BLaER1 (cell line): ENCODE results near the gene NEK5.
"Not testable (repeated sequence)": the region's sequence is repeated elsewhere in the genome, so short reads cannot be mapped to it uniquely, and the experiment has no call there.

Source experiments
- H3K27ac ChIP-seq: shearing (Covaris generic); formaldehyde crosslinking; 2 replicates; pipeline ENCODE4 v1.8.1; 2022
- H3K27me3 ChIP-seq: shearing (Covaris generic); formaldehyde crosslinking; 2 replicates; pipeline ENCODE4 v1.8.1; 2022
- H3K36me3 ChIP-seq: shearing (Covaris generic); formaldehyde crosslinking; 2 replicates; pipeline ENCODE4 v1.8.1; 2022
- H3K4me1 ChIP-seq: shearing (Covaris generic); formaldehyde crosslinking; 2 replicates; pipeline ENCODE4 v1.8.1; 2022
- H3K4me2 ChIP-seq: shearing (Covaris generic); formaldehyde crosslinking; 2 replicates; pipeline ENCODE4 v1.8.1; 2022
- H3K4me3 ChIP-seq: shearing (Covaris generic); formaldehyde crosslinking; 2 replicates; pipeline ENCODE4 v1.8.1; 2022
- H3K9ac ChIP-seq: shearing (Covaris generic); formaldehyde crosslinking; 2 replicates; pipeline ENCODE4 v1.8.1; 2022
- H3K9me3 ChIP-seq: shearing (Covaris generic); formaldehyde crosslinking; 2 replicates; pipeline ENCODE4 v1.8.1; 2022
- H4K20me1 ChIP-seq: shearing (Covaris generic); formaldehyde crosslinking; 2 replicates; pipeline ENCODE4 v1.8.1; 2022
- Cebpa-rat ChIP-seq: shearing (Covaris generic); IDR thresholded peaks from 2 replicates; pipeline ENCODE4 v1.8.1; 2022

NEK5 gene

GRCh38 chr13:52128714-52129700 is at the start of gene NEK5:
TSS of gene NEK5 (minus strand) at chr13:52129073. CDS start at chr13:52127482, 1,591 bp downstream.
- H3K4me2 ChIP-seq, result peak within 1 kb of the TSS; percentile 98
- peaks cover 24% of the 10 kb centered on the region for H3K27me3 ChIP-seq
- H3K4me1 ChIP-seq, result peaks cover 16% of the 10 kb centered on the region
- H3K36me3 ChIP-seq, result no peaks in the 10 kb centered on the region
- H4K20me1 ChIP-seq, result no peaks in the 10 kb centered on the region
- no peaks in the 10 kb centered on the region for H3K9me3 ChIP-seq
- no peak for TF ChIP-seq Cebpa-rat
- H3K27ac ChIP-seq, result no peak within 1 kb of the TSS
- peak within 1 kb of the TSS; percentile 72 for H3K4me3 ChIP-seq
- peak within 1 kb of the TSS; percentile 42; the same call in 1 of the 2 replicates for H3K9ac ChIP-seq

GRCh38 chr13:52177276-52177675 is 48.4 kb upstream of the NEK5 start:
- no peak for TF ChIP-seq Cebpa-rat

GRCh38 chr13:52173970-52174369 is 45.1 kb upstream of the NEK5 start:
- not testable (repeated sequence) for H3K27me3 ChIP-seq, H3K27ac ChIP-seq, H3K4me3 ChIP-seq, H4K20me1 ChIP-seq, H3K9ac ChIP-seq, H3K9me3 ChIP-seq
- Histone ChIP-seq H3K36me3 (peaks cover 73% of the 10 kb centered on the region), H3K4me1 (peaks cover 19% of the 10 kb centered on the region), H3K4me2 (peak overlapping the region; percentile 40)

More at GRCh38 chr13:52177276-52177675, 48.4 kb upstream of the NEK5 start:
- H3K9me3 ChIP-seq, result no peaks in the 10 kb centered on the region
- H3K27me3 ChIP-seq, result no peaks in the 10 kb centered on the region
- no peak overlapping the region for H3K9ac ChIP-seq
- peaks cover 19% of the 10 kb centered on the region for H3K4me1 ChIP-seq
- H3K4me3 ChIP-seq, result no peak overlapping the region
- H4K20me1 ChIP-seq, result no peaks in the 10 kb centered on the region
- H3K4me2 ChIP-seq, result no peak overlapping the region
- H3K36me3 ChIP-seq, result peaks cover 63% of the 10 kb centered on the region
- no peak overlapping the region for H3K27ac ChIP-seq

- Histone ChIP-seq H3K4me2 (peak overlapping the region; percentile 40), H3K4me3 (no peak overlapping the region), H3K27me3 (no peaks in the 10 kb centered on the region), H3K36me3 (peaks cover 78% of the 10 kb centered on the region), H3K4me1 (peaks cover 19% of the 10 kb centered on the region), H3K9me3 (no peaks in the 10 kb centered on the region), H3K27ac (no peak overlapping the region), H3K9ac (no peak overlapping the region), H4K20me1 (no peaks in the 10 kb centered on the region)
- no peak for TF ChIP-seq Cebpa-rat
Observed at GRCh38 chr13:52173373-52173772, 44.5 kb upstream of the NEK5 start.

- H3K36me3 ChIP-seq, result peaks cover 77% of the 10 kb centered on the region
- H3K27me3 ChIP-seq, H3K27ac ChIP-seq, H3K4me2 ChIP-seq, H3K9ac ChIP-seq, H3K9me3 ChIP-seq, H4K20me1 ChIP-seq, H3K4me3 ChIP-seq: not testable (repeated sequence)
- H3K4me1 ChIP-seq, result peaks cover 19% of the 10 kb centered on the region
Observed at GRCh38 chr13:52171686-52172085, 42.8 kb upstream of the NEK5 start.

GRCh38 chr13:52170828-52171391 is 42.0 kb upstream of the NEK5 start:
- H3K4me2 ChIP-seq, H3K27me3 ChIP-seq, H3K9ac ChIP-seq, H3K27ac ChIP-seq, H3K9me3 ChIP-seq, H3K4me3 ChIP-seq, H4K20me1 ChIP-seq: not testable (repeated sequence)
- peaks cover 81% of the 10 kb centered on the region for H3K36me3 ChIP-seq
- H3K4me1 ChIP-seq, result peaks cover 19% of the 10 kb centered on the region

- no peak overlapping the region for H3K27ac ChIP-seq
- no peak for TF ChIP-seq Cebpa-rat
- no peak overlapping the region for H3K9ac ChIP-seq
- H3K36me3 ChIP-seq, result peaks cover 77% of the 10 kb centered on the region
- no peaks in the 10 kb centered on the region for H3K9me3 ChIP-seq
- no peak overlapping the region for H3K4me2 ChIP-seq
- H3K4me1 ChIP-seq, result peaks cover 18% of the 10 kb centered on the region
- H3K4me3 ChIP-seq, result no peak overlapping the region
- no peaks in the 10 kb centered on the region for H4K20me1 ChIP-seq
- H3K27me3 ChIP-seq, result no peaks in the 10 kb centered on the region
Observed at GRCh38 chr13:52169839-52170238, 41.0 kb upstream of the NEK5 start.

- peaks cover 45% of the 10 kb centered on the region for H3K36me3 ChIP-seq
- no peak overlapping the region for H3K9ac ChIP-seq
- H3K27ac ChIP-seq, result no peak overlapping the region
- TF ChIP-seq Cebpa-rat, result no peak
- H4K20me1 ChIP-seq, result no peaks in the 10 kb centered on the region
- no peaks in the 10 kb centered on the region for H3K9me3 ChIP-seq
- no peak overlapping the region for H3K4me2 ChIP-seq
- H3K27me3 ChIP-seq, result no peaks in the 10 kb centered on the region; the same call in 1 of the 2 replicates
- H3K4me1 ChIP-seq, result peaks cover 3% of the 10 kb centered on the region; the same call in 1 of the 2 replicates
- H3K4me3 ChIP-seq, result no peak overlapping the region
Observed at GRCh38 chr13:52165411-52165810, 36.5 kb upstream of the NEK5 start.

- peaks cover 7% of the 10 kb centered on the region; the same call in 1 of the 2 replicates for H3K4me1 ChIP-seq
- peaks cover 41% of the 10 kb centered on the region for H3K36me3 ChIP-seq
- no peak overlapping the region for H3K9ac ChIP-seq
- TF ChIP-seq Cebpa-rat, result no peak
- peaks cover 2% of the 10 kb centered on the region for H3K27me3 ChIP-seq
- no peak overlapping the region for H3K4me2 ChIP-seq
- no peaks in the 10 kb centered on the region for H3K9me3 ChIP-seq
- no peak overlapping the region for H3K27ac ChIP-seq
- no peaks in the 10 kb centered on the region for H4K20me1 ChIP-seq
- no peak overlapping the region for H3K4me3 ChIP-seq
Observed at GRCh38 chr13:52164989-52165388, 36.1 kb upstream of the NEK5 start.

GRCh38 chr13:52163878-52164277 is 35.0 kb upstream of the NEK5 start:
- H3K9me3 ChIP-seq, H3K9ac ChIP-seq, H3K27ac ChIP-seq, H4K20me1 ChIP-seq, H3K4me2 ChIP-seq, H3K4me3 ChIP-seq: not testable (repeated sequence)
- Histone ChIP-seq H3K27me3 (peaks cover 14% of the 10 kb centered on the region), H3K4me1 (peaks cover 15% of the 10 kb centered on the region; the same call in 1 of the 2 replicates), H3K36me3 (peaks cover 34% of the 10 kb centered on the region)
